ENCODE data around the gene MCFD2.

Gene MCFD2

DNA sequence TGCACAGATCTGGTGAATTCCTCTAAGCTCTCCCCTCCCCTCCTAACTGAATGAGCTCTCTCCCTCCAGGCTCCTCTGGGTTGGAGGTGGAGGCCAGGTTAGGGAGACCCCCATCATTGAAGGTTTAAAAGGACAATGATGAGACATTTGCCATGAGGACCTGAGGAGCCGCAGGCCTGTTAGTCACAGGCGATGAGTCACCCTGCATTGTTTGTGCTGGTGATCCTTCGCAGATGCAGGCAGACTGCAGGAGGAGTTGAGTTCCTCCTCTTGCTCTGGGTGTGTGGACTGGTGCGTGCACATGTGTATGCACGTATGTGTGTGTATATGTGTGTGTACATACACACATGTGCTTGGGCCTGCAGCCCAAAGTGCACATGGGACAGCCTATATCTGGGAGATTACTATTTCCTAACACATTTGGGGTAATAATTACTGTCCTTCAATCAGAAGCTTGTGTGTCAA lies 42.0 kb downstream of the MCFD2 start:
- DNase-seq (ENCODE audit: low read depth), result peak; percentile 96

DNA sequence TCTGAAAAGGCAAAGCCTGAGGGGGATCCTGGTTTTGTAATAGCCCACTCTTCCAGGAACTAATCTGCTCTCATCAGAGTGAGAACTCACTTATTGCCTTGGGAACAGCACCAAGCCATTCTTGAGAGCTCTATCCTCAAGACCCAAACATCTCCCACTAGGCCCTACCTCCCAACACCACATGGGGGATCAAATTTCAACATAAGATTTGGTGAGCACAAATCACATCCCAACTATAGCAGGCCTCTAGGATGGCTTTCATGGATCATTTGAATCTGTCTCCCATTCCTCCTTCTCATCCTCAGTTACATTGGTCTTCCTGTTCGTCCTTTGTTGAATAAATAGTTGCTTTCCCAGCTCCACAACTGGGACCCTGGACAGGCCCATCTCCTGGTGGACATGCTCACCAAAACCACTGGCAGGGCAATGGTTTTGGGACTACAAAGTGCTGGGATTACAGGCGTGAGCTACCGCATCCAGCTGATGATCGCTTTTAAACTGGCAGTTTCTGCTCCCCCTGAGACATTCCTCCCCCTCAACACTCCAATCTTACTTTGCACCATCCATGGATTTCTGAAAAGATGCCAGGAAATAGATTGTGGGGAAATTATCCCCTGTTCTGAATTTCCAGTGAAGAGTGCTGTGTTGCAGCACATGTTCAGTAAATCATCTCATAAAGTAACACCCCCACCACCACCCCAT lies 42.6 kb downstream of the MCFD2 start:
- no peak for DNase-seq (ENCODE audit: low read depth)

DNA sequence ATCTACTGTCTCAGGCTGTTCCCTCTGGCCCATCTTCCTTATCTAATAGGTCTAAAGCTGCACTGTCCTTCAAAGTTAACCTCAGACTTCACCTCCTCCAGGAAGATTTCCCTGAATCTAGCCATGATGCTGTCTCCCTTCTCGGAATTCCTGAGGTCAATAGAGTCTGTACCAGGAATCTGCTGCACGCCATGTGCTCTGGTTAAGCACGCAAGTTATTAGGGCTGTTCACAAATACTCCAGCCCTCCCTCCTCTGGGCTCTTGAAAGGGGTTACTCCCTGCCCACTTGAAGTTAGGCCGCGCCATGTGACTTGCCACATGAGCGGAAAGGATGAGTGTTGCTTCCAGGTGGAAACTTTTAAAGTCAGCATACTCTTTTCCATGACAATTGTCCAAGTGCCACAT lies 43.6 kb downstream of the MCFD2 start:
- DNase-seq (ENCODE audit: low read depth), result no peak

DNA sequence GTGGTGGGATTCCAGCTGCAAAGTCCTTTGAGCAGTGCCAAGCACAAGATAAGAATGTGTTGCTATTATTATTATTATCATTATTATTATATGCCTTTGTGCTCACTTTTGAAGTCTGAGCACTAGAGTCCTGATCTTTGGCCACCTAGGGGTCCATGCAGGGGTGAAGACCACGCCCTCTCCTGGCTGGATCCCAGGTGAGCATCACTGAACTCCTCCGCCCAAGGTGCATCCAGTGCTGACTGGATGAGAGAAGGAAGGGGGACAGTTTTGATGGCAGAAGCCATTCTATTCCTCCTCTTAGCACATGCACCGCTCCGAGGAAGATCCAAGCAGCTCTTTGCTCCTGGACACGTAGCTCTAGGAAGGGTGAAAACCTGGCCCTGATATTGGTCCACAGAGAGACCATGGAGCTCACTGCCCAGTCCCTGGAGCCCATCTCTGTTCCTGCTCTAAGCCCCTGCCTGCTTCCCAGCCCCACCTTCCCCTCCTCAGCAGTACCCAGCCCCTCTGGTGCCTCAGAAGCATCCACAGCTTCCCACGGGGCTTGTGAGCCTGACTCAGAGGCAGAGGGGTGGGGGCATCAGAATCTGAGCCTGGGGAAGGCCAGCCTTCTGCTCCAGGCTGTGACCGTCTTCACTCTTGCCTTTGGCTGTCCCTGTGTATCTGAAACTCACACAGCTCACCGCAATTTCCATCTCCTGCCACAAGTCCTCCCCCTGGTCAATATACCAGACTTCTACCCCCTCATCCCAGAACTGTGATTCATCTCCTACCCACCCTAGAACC lies 45.4 kb downstream of the MCFD2 start:
- DNase-seq (ENCODE audit: low read depth), result peak; percentile 30

GRCh38 chr2:46869621-46870020 lies 46.0 kb downstream of the MCFD2 start:
- DNase-seq (ENCODE audit: low read depth), result no peak

GRCh38 chr2:46866770-46867246 lies 48.8 kb downstream of the MCFD2 start:
- no peak for DNase-seq (ENCODE audit: low read depth)

DNA sequence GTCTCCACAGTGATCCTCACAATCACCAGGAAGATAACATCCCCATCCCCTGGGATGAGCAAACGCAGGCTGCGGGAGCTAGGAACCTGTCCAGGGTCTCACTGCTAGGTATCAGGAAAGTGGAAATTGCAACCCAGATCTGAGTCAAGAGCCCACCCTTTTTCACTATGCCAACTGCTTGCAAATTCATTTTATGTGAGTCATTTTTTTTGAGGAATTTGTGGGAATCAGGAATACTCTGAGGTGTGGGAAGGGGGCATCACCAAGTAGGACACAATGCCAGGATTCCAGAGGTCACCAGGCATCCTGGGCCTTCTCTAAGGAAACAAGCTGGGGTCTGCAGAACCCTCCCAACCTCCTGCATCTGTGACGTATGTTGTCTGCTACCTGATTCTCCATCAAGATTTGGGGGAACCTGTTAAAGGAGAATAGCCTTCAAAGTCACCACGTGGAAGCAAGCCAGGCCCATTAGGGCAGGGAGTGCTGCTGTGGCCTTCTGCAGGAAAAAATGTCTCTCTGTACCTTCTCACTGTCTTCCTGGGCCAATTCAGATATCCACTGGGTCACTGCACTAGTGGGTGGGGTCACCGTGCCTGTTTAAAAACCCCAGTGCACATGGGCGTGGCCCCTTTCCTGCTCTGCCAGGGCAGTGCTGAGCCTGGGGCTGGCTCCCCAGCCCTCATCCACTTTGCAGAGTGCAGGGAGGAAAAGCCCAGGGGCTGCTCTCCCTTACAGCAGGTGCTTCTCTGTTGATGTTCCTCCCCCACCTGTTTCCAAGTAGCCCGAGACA lies 50.2 kb downstream of the MCFD2 start:
- no peak for DNase-seq (ENCODE audit: low read depth)

GRCh38 chr2:46863882-46864281 lies 51.7 kb downstream of the MCFD2 start:
- no peak for DNase-seq (ENCODE audit: low read depth)

DNA sequence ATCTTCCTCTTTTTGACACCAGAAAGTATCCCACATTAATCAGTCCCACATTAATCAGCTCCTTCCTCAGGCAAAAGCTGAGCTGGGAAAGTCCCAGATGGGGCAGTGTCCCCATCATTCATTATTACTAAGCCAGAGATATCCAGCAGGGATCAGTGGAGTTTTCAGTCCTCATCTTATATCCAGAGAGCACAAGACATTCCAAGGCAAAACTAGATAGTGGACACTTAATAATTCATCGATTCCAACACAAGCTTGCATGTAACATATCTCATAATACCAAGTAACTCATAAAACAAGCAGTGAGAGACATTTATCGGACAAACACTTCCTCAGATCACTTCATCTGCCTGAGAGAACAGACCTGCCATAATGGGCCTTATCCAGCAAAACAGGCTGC lies 53.1 kb downstream of the MCFD2 start:
- no peak for DNase-seq (ENCODE audit: low read depth)

DNA sequence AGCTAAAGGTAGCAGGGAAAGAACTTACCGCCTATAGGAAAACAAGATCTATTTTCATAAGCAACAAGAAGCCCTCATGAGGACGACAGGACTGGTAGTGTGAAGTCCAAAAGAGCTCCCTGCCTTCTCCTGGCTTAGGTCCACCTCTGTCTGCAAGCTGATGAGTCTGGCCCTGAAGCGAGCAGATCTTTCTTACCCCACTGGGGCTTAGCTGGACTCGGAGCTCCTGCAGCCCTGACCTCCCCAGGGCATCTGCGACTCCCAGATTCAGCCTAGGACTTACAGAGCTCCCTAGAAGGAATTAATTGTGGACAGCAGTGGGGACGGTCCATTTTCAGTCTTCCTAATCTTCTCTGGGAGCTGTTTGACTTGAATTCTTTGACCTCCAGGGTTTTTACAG lies 53.7 kb downstream of the MCFD2 start:
- no peak for DNase-seq (ENCODE audit: low read depth)

GRCh38 chr2:46859482-46859881 lies 56.1 kb downstream of the MCFD2 start:
- no peak for DNase-seq (ENCODE audit: low read depth)

GRCh38 chr2:46858702-46859090 lies 56.9 kb downstream of the MCFD2 start:
- peak; percentile 92 for DNase-seq (ENCODE audit: low read depth)

- peak; percentile 82 for DNase-seq (ENCODE audit: low read depth)
Measured at GRCh38 chr2:46857871-46858701, 57.5 kb downstream of the MCFD2 start.

GRCh38 chr2:46856336-46856735 lies 59.3 kb downstream of the MCFD2 start:
- DNase-seq (ENCODE audit: low read depth), result no peak

DNA sequence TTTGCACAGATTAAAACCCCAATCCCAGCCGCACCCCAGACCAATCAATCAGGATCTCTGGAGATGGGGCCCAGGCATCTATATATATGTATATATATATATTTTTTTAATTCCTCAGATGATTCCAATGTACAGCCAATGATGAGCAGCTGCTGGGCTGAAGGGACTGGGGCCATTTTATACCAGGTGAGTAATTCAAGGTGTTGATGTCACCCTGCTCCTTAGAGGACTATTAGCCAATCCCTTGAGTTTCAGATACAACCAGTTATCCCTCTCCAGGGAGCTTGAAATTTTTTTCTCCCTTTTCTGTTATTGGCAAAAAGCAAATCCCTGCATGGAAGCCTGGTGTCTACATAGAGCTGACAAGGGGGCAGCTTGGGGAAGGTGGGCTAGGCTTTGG lies 59.8 kb downstream of the MCFD2 start:
- no peak for DNase-seq (ENCODE audit: low read depth)

- DNase-seq (ENCODE audit: low read depth), result no peak
Measured at GRCh38 chr2:46854260-46854659, 61.3 kb downstream of the MCFD2 start.

DNA sequence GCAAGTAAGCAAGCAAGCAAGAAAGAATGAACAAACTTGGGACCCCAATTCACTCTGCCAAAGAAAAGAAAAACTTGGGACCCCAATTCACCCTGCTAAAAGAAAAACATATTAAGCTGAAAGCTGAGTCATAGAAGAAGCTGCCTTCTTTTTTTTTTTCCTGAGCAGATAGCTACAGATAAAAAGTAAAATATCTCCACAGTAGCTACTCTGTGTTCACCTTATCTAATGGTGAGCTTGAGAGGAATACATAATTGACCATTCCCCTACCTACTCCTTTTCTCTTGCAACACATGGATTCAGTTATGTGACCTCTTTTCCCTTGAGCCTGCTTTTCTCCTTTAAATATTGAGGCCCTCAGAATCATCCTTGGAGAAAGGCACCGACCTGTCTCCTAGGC lies 63.0 kb downstream of the MCFD2 start:
- DNase-seq (ENCODE audit: low read depth), result no peak

DNA sequence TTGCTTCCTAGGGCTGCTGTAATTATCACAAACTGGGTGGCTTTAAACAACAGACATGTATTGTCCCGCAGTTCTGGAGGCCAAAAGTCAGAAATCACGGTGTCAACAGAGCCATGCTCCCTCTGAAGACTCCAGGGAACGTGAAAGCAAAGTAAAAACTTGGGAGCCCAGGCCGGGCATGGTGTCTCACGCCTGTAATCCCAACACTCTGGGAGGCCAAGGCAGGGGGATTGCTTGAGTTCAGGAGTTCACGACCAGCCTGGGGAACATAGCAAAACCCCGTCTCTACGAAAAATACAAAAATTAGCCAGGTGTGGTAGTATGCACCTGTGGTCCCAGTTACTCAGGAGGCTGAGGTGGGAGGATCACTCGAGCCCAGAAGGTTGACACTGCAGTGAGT lies 63.5 kb downstream of the MCFD2 start:
- no peak for DNase-seq (ENCODE audit: low read depth)

Measured in iris pigment epithelial cell (primary cell).